ENCODE data around the gene APBB2.
"Not testable (repeated sequence)": the region's sequence is repeated elsewhere in the genome, so short reads cannot be mapped to it uniquely, and the experiment has no call there.

APBB2 gene

DNA sequence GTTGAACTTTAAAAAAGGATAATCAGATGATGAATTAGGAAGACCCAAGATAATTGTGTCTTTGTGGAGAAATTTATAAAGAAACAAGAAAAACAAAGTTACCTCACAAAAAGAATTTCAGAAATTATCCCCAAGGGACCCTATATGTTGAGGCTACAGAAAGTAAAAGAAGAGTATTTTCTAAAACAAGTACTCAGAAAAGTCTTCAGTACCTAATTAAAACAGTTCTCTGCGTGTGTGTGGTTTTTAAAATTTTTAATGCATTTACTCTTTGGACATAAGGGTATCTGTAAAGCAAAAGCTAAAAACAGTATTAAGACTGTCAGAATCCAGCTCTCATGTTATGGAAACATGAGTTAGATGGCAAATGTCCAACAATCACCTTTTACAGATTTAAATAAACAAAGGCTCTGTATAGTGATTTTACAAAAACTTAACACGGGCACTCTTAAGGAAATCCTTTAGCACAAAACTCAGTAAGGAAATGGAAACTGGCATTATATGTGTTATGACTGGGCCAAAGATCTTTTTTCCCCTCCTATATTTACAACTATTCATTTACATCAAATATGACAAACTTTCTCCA is 277.1 kb downstream of the APBB2 start:
- no peak for DNase-seq (ENCODE audit: low read depth)

DNA sequence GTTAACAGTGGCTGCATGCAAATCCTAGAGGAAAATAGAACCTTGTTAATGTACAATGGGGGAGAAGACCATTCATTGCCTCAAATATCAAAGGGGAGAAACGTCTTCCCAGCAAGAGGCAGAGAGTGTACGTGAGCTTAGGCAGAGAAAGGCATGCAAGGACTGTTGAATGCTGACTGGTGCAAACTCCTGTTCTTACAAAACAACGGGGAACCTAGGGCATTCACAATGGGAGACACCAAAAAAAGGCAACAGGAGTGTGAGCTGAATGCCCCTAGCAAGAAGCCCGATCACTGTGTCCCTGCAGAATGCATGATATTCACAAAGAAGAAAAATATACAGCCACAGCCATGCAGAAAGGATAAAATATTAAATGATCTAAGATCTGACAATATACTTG is 279.7 kb downstream of the APBB2 start:
- no peak for DNase-seq (ENCODE audit: low read depth)

DNA sequence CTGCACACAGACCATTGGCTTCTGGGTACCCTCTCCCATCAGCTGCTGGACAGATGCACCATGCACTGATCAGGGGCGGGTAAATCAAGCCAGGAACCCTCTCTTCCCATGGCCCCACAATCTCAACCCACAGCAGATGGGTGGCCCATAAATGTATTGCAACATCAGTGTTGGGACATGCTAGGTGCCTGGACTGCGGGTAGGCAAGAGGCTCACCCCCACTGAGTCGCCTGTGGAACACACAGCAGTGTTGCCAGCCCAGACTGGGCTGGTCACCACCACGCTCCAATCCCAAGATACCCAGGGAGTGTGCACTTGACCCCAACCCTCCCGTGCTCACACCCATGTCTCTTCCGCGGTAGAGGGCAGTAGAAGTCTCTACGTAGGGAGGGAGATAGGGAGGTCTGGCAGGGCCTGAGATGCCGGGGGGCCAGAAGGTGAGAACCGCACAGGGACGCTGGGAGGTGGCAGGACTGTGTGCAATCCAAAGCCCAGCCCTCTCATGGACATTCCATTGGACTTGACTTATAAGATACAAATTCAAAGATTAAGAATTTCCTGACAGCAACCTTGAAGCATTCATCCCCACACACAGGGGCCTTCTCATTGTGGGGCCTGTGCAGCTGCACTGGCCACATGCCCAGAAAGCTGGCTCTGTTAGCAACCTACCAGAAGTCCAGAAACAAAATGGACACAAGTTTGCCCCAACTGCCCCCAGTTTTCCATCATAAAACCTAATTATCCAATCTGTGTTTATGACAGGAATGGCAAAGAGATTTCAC is 280.9 kb downstream of the APBB2 start:
- DNase-seq (ENCODE audit: low read depth) = no peak

DNA sequence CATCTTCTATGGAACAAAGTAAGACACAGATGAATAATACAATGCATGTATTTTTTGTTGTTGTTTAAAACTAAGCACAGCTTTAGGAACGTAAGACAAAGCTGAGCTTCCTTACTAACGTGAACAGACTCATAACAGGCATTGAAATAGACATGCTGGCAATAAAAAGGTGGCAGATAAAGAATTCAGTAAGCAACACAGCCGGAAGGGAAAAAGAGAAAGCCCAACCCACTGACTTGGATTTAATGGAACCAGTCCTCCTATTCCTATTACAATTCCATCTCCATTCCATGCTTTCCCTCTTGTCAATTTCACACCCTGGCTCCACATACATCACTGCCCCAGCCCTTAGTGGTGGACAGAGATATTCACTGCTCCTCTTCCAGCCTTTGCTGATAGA is 282.5 kb downstream of the APBB2 start:
- DNase-seq (ENCODE audit: low read depth) = no peak

DNA sequence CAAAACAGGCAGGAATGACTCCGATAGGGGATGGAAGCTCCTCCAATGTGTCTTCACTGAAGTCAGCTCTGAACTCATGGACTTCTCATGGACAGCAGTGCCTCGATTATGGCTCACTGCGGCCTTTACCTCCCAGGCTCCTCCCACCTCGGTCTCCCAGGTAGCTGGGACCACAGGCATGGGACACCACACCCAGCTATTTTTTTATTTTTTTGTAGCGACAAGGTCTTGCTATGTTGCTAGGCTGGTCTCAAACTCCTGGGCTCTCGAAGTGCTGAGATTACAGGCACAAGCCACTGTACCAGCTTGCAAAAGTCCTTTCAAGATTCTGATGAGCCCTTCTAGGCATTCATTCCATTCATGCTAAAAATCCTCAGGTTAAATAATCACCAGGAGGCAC is 283.1 kb downstream of the APBB2 start:
- no peak for DNase-seq (ENCODE audit: low read depth)

DNA sequence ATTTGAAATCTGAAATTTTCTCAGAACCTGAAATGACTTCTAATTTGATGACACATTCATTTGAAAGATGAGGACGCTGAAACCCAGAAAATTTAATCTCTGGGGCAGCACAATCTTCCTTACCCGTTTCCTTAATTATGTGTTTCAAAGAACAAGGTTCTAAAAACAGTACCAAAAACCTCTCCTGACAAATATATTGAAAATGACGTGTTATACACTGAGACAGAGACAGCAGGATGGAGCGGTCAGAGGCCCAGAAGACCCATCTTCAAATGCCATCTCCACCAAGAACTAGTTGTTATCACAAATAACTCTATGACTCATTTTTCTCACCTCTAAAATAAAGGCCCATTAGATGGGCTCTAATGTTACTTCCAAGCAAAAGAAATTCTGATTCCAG is 287.3 kb downstream of the APBB2 start:
- DNase-seq (ENCODE audit: low read depth) = no peak

DNA sequence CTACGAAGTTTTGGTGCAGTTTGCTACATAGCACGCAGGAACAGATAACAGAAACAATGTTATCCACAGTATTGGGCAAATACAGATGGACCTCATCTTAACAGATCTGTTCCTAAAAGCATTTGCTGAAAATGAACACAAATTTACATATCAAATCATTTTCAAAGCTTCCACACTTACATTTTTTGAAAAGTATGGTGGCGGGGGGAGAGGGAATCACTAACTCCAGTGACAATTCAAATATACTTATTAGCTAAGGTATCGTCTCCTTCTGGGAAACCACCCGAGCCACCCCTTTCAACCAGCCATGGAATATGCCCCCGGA is 289.6 kb downstream of the APBB2 start:
- no peak for DNase-seq (ENCODE audit: low read depth)

DNA sequence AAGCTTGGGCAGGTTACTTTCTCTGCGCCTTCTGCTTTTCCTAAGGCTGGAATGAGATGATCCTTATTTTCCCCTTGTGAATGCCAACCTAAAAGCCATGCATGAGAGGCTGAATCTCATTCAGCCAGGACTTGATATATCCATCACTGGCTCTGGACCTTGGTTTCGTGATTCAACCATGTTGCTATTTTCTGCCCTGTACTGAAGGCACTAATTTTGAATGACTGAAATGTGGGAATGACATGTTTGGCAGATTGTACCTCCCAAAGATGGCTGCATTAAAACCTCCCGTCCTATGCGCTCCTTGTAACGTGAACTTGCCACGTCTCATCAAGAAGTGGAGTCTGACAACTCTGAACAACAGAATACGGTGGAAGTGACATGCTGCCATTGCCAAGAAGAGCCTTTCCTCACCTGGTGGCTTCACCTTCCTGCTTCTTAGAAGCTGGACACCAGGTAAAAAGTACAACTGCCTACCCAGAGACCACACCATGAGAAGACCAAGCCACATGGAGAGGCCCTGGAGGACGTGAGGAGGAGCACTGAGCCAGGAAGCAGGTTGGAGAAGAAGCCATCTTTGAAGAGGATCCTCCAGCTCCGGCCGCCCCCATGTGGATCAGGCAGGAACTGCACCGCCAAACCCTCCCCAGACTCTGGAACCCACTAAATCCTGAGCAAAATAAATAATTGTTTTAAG is 290.1 kb downstream of the APBB2 start:
- DNase-seq (ENCODE audit: low read depth) = peak; percentile 41

DNA sequence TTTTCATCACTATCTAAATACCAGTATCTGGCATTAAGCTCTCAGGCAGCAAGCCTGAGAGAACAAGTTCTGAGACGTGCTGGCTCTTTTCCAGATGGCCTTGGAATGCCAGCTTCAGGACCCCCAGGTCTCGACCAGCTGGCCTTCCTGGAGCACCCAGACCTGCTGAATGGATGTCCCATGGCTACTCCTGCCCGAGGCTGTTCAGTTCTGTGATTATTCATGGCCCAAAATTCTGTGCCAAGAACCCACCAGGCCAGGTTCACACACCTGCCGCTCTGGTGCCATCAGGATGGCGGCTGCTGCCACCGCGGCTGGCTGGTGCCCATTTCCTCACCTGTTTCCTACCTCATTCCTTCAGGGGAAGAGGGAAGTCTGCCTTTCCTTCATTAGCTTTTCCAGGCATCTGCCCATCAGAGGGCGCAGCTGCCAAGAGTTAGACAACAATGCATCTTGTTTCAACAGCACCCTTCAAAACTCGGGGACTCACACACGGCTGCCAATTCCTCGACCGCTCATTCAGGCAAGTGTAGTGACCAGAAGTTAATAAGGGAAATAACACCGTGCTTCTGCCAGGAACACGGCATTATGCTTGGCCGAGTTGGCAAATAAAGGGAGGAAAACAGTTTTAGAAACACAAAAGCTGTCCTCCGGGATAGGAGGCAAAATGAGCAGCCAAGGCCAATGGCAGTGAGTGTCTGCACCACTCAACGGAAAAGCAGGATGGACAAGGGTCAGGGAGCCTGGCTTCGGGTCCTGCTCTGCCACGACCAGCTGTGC is 290.8 kb downstream of the APBB2 start:
- DNase-seq (ENCODE audit: low read depth) = no peak

DNA sequence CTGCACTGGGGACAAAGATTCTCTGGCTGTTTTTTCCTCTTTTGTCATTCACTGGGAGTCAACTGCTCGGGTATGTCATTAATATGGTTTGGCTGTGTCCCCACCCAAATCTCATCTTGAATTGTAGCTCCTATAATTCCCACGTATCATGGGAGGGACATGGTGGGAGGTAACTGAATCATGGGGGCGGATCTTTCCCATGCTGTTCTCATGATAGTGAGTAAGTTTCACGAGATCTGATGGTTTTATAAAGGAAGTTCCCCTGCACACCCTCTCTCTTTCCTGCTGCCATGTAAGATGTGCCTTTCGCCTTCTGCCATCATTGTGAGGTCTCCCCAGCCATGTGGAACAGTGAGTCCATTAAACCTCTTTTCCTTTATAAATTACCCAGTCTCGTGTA is 294.4 kb downstream of the APBB2 start:
- DNase-seq (ENCODE audit: low read depth) = not testable (repeated sequence)

DNA sequence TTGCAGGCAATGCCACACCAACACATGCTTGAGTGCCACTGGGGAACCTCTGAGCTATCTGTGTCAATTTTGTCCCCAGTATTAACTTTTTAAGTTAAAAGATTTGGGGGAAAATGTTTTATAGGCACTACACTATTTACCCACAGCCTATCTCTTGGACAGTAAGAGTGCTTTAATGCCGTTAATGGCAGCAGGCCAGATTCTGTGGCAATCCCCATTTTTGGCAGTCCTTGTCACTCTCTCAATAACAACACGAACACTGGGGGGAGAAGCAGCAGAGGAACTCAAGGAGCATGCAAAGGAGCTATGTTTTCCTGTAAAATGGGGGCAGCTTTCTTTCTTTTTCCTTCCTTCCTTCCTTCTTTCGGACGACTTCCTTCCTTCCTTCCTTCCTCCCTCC is 296.0 kb downstream of the APBB2 start:
- DNase-seq (ENCODE audit: low read depth) = no peak

DNA sequence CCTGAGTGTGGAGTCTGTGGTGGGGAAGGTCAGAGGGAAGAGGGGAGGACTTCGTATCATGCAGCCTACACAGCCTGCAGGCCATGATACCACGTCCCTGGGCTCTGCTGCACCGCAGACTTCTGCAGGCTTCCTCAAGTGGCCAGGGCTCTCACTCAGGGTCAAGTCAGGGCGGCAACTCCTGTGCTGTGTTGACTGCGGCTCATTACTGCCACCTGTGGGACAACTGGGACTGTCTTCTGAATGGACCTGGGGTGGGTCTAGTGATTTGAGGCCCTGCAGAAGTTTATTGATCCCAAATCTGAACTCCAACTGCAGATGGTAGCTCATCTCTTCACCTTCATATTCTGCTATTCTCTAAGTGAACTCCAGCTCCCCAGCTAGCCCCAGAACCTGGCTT is 297.5 kb downstream of the APBB2 start:
- no peak for DNase-seq (ENCODE audit: low read depth)

DNA sequence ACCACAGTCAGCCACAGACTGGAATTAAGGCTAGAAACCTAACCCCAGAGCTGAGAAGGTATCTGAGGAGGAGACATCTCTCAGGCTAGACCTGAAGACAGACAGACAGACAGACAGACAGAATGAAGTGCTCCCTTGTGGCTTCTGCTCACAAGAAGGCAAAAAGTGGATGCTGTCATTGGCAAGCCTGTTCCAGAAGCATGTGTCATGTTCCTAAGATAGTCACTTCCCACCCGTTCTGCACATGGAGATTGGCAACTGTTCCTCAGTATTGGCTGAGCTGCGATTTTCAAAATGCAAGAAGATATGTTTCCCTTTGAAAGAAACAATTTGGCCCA is 298.2 kb downstream of the APBB2 start:
- no peak for DNase-seq (ENCODE audit: low read depth)

DNA sequence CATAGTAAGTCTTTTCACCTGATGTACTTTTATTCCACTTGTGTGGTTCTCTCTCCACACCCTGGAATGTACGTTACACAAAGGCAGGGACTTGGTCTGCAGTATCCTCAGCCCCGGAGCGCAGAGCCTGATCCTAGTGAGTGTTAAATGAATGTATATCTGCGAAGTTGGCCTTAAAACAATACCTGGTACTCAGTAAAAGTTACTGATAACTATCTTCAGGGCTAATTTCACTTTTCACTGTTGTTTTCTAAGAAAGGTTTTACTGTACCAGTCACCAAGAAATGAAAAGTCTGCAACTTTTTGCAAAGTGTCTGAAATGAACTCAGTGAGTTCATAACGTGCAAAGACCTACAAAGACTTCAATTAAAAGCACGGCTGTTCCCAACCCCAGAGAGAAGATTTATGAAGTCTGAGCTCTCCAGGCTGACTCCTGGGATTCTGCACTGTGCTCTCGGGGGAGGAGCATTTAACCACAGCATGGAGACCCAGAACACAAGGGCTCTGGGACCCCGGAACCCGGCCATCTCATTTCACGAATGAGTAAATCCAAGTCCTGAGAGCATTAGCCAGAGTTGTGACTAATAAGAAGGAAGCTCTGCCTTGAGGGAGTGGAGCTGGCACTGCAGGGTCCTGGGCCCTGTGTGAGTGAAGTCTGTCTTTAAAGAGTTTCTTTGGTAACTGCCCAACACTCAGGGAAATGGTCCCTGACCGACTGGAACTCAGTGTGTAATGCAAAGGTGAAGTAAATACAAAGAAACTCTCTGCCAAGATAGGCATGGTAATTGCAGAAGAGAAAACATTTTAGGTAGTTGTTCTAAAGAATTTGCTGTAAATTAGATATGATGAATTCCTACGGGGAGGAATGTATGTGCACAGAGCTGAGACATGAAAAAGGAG is 298.8 kb downstream of the APBB2 start:
- DNase-seq (ENCODE audit: low read depth) = no peak

DNA sequence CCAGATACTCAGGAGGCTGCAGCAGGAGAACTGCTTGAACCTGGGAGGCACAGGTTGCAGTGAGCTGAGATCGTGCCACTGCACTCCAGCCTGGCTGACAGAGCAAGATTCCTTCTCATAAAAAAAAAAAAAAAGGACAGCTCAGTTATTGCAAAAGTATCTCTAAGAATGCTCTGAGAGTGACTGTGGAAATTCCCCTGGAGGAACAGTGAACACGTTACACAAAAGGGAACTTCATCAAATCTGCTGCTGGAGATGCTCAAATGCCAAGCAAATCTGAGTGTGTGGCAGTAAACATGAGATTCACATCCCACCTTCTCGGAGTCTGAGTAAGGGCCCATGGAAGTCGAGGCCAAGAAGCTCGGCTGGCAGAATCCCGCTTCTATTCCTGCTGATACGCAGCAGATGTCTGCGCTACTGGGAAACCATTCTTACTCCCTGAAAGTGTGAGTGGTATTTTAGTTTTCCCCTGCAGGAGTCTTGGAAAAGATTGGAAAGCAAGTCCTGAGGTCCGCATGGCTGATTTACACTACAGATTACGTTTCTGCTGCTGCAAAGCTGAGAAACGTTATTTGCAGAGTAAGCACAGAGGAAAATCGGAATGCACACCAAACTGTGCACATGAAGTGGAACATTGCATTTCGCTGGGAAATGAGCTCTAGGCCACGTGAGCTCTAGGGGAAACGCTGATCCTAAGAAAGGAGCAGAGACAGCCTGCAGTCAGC is 301.7 kb downstream of the APBB2 start:
- DNase-seq (ENCODE audit: low read depth) = no peak

DNA sequence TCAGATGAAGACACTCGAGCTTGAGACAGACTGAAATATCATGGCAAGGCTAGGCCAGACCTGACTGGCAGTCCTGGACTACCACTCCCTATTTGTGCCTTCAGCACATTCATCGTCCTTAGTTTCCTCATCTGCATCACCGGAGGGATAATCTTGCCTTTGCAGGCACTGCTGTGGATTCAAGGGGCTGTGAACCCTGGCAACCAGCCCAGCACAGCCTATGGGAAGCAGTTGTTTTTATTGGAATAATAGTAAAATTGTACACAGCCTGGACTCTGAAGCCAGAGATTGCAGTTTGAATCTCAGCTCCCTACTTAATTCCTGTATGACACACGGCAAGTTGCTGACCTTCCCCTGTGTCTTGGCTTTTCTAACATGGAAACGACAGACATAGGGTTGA is 303.6 kb downstream of the APBB2 start:
- DNase-seq (ENCODE audit: low read depth) = no peak

DNA sequence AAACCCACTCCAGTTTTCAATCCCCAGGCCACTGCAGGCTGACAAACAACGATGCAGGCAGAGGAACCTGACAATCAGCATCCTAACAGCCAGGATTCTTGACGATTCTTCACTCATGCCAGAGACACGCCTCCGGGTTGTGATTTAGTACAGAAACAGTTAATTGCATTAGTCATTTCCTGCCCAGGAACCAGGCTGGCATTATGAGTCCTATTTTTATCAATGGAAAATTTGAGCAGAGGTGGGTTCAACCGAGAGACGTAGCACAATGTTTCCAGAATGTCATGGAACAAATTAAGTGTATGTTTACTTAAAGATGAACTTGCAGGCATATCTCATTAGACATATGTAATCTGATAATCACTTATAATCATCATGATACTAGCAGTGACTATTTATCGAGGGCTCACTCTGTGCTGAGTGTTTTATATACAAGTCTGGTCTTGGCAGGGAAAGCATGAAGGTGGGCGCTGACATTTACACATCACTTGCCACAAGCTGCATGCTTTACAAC is 304.9 kb downstream of the APBB2 start:
- no peak for DNase-seq (ENCODE audit: low read depth)

DNA sequence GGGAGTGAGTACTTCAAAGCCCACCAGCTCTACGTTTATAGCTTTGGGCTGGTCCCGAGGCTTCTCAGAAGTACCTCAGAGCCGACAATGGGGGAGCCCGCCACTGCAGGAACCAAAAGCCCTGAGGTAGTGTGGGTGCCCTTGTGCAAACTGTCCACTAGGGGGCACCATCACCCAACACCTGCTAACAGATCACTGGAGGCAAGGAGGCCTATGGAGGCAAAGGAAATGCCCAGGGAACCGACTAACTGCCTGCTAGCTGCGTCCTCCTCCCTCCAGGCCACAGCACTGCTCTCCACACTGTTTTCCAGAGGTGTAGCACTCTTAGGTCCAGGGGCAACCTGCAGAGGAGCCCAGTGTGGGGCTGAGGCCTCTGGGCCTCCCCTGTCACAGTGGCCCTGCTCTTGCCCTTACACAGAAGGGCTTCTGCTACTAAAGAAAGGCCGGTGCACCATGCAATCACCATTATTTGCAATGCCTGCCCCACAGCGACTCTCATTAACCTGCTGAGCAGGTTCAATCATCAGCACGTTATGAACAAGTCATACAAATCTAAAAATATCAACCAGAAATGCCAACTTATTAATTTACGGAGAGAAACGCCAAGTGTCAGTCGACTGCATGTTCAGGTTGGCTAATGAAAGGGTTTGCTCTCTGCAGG is 305.5 kb downstream of the APBB2 start:
- DNase-seq (ENCODE audit: low read depth) = peak; percentile 32

DNA sequence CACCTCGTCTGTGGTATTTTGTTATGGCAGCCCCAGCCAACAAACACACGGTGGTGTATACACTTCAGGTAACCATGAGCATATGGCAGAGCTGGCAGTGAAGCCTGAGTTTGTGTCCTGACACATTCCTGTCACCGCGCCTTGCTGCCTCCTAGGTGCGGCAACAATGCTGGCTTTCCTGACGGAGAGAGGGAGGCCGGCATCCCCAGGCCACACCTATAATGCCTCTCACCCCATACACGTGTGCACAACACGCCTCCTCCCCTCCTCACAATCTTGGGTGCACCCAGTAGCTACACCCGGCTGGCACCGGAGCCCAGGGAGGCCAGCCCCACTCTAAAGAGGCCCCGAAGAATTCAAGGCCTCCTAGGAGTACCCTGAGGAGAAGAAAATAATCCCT is 306.0 kb downstream of the APBB2 start:
- DNase-seq (ENCODE audit: low read depth) = no peak

DNA sequence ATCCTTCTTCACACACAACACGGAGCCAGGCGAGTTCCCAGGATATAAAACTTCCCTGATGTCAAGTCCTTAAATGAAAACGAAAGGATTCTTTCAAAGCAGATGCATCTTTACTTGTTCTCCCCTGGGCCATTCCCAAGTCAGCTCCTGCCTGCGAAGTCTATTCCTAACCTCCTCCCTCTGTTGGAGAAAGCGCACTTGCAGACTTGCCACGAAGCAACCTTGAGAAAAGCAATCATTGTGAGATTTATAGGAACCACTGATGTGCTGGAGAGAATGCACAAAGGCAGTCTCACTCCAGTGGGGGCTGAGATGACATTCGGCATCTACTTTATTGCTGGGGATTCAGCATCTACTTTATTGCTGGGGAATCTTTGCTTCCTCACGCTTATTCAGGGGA is 308.9 kb downstream of the APBB2 start:
- DNase-seq (ENCODE audit: low read depth) = no peak

Measured in stimulated activated CD8-positive, alpha-beta memory T cell treated with anti-CD3 and anti-CD28 coated beads, Interleukin-15, amount 100 ng/mL, for 1 hour (primary cell).